HG03159 (cell line): Measurements from ENCODE around the gene EIF4G3.
"Not testable (repeated sequence)": the region's sequence is repeated elsewhere in the genome, so short reads cannot be mapped to it uniquely, and the experiment has no call there.

ENCODE experiments used
- ATAC-seq: cut with Tn5 transposase; IDR thresholded peaks from one replicate; pipeline ENCODE4 v1.9.1; 2021; ENCODE audit warnings: mild to moderate bottlenecking, moderate library complexity; ENCODE audit not compliant: unreplicated experiment

EIF4G3 gene

DNA sequence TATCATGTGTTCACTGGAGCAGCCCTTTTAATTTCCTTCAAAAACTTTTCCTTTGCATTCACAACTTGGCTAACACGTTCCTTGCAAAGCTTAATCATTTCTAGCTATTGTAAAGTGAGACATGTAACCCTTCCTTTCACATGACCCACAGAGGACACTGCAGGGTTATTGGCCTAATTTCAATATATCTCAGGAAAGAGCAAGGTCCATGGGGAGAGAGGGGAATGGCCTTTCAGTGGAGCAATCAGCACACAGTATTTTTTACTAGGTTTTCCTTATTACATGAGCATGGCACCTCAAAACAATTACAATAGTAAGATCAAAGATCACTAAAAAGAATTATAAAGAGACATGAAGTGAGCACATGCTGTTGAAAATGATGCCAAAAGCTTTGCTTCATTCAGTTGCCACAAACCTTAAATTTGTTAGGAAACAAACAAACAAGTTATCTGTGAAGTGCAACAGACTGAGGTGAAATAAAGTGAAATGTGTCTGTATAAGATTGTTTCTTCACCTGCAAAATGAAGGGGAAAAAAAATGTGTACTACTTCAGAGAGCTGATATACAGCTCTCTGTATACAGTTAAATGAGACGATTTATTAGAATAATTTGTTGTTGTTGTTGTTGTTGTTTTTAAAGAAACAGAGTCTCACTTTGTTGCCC, 61.5 kb downstream of the EIF4G3 start:
- no peak for ATAC-seq

- ATAC-seq: no peak
Observed at GRCh38 chr1:21114431-21114830, 62.3 kb downstream of the EIF4G3 start.

GRCh38 chr1:21110163-21110562, 66.5 kb downstream of the EIF4G3 start:
- ATAC-seq: no peak

- ATAC-seq: no peak
Observed at GRCh38 chr1:21106709-21107108, 70.0 kb downstream of the EIF4G3 start.

- ATAC-seq: no peak
Observed at GRCh38 chr1:21106238-21106637, 70.5 kb downstream of the EIF4G3 start.

DNA sequence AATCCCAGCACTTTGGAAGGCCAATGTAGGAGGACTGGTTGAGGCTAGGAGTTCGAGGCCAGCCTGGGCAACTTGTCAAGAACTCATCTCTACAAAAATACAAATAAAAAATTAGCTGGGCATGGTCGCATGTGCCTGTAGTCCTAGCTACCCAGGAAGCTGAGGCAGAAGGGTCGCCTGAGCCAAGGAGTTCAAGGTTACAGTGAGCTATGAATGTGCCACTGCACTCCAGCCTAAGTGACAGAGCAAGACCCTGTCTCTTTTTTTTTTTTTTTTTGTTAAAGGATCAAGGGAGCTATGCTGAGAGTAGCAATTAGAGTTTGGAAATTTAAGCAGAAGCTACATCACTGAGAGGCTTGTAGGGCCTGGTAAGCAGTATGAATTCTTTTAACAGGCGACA, 70.9 kb downstream of the EIF4G3 start:
- ATAC-seq: no peak

DNA sequence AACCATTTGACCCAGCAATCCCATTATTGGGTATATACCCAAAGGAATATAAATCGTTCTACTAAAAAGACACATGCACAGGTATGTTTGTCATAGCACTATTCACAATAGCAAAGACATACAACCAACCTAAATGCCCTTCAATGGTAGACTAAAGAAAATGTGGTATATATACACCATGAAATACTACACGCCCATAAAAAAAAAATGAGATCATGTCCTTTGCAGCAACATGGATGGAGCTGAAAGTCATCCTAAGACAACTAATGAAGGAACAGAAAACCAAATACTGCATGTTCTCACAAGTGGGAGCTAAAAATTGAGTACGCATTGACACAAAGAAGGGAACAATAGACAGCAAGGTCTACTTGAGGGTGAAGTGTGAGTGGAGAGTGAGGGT, 72.0 kb downstream of the EIF4G3 start:
- no peak for ATAC-seq

- ATAC-seq: no peak
Observed at GRCh38 chr1:21100481-21100921, 76.2 kb downstream of the EIF4G3 start.

GRCh38 chr1:21099869-21100131, 76.9 kb downstream of the EIF4G3 start:
- ATAC-seq: no peak

DNA sequence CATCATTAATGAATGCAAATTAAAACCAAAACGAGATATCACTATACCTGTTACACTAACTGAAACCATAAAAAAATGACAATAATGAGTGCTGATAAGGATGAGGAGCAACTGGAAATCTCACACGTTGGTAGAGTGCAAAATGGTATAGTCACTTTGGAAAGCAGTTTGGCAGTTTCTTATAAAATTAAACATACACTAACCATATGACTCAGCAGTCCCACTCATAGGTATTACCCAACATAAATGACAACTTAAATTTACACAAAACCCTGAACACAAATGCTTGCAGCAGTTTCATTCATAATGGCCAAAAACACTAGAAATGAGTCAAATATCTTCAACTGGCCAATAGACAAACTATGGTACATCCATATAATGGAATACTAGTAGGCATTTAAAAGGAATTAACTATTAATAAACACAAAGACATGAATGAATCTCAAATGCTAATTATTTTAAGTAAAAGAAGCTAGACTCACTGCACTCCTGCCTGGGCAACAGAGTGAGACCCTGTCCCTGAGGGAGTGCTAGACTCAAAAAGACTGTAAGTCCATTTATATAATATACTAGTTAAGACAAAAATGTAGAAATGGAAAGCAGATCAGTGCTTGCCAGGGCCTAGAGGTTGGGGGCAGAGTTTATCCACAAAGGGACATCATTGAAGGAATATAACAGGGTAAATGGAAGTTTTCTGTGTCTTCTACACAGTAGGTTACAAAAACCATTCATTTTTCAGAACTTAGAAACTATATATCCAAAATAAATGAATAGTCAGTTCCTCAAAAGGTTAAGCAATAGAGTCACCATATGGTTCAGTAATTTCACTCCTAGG, 77.4 kb downstream of the EIF4G3 start:
- ATAC-seq: no peak

- ATAC-seq: no peak
Observed at GRCh38 chr1:21098186-21098915, 78.3 kb downstream of the EIF4G3 start.

DNA sequence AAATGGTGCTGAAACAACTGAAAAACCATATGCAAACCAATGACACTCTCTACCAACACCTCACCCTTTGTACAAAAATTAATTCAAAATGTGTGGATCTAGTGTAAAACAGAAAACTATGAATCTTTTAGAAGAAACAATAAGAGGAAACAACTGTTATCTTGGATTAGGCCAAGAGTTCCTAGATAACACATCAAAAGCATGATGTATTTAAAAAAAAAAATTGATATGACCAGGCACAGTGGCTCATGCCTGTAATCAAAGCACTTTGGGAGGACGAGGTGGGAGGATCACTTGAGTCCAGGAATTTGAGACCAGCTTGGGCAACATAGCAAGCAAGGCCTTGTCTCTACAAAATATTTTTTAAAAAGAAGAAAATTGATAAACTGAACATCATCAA, 79.0 kb downstream of the EIF4G3 start:
- no peak for ATAC-seq

GRCh38 chr1:21095976-21096375, 80.7 kb downstream of the EIF4G3 start:
- ATAC-seq: no peak

DNA sequence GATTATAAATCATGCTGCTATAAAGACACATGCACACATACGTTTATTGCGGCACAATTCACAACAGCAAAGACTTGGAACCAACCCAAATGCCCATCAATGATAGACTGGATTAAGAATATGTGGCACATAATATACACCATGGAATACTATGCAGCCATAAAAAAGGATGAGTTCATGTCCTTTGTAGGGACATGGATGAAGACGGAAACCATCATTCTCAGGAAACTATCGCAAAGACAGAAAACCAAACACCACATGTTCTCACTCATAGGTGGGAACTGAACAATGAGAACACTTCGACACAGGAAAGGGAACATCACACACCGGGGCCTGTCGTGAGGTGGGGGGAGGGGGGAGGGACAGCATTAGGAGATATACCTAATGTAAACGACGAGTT, 82.4 kb downstream of the EIF4G3 start:
- ATAC-seq: not testable (repeated sequence)

DNA sequence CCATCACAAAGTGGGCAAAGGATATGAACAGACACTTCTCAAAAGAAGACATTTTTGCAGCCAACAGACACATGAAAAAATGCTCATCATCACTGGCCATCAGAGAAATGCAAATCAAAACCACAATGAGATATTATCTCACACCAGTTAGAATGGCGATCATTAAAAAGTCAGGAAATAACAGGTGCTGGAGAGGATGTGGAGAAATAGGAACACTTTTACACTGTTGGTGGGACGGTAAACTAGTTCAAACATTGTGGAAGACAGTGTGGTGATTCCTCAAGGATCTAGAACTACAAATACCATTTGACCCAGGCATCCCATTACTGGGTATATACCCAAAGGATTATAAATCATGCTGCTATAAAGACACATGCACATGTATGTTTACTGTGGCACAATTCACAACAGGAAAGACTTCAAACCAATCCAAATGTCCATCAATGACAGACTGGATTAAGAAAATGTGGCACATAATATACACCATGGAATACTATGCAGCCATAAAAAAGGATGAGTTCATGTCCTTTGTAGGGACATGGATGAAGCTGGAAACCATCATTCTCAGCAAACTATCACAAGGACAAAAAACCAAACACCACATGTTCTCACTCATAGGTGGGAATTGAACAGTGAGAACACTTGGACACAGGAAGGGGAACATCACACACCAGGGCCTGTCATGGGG, 83.3 kb downstream of the EIF4G3 start:
- ATAC-seq: not testable (repeated sequence)

- ATAC-seq: not testable (repeated sequence)
Observed at GRCh38 chr1:21092545-21092944, 84.2 kb downstream of the EIF4G3 start.

DNA sequence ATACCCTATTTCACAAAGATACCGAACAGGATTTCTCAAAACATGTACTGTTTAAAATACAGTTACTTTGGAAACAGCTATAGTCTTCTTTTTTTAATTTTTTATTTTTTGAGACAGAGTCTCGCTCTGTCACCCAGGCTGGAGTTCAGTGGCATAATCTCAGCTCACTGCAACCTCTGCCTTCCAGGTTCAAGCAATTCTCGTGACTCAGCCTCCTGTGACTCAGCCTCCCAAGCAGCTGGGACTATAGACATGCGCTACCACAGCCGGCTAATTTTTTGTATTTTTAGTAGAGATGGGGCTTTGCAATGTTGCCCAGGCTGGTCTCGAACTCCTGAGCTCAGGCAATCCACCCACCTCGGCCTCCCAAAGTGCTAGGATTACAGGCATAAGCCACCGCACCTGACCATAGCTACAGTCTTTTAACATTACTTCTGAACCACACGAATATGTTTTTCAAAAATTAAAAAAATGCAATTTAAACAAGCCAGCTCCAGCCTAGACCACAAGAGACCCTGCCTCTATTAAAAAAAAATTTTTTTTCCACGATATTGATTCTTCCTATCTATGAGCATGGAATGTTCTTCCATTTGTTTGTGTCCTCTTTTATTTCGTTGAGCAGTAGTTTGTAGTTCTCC, 85.5 kb downstream of the EIF4G3 start:
- not testable (repeated sequence) for ATAC-seq

DNA sequence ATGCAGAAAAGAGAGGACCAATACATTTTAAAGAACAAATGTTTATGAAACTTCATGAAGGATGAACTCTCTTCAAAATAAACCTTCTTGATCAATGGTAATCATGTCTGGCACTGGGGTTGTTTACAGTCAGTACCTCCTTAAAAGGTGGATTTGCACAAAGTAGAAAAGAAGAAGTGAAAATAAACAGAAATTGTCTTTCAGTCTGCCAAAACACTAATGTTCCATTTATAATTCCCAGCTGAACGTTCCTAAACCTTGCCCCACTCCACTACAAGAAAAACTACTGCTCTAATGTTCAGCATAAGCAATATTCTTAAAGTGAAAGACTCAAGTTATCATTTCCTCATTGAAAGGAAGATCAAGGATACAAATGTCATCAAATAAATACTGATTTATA, 86.2 kb downstream of the EIF4G3 start:
- ATAC-seq: no peak

GRCh38 chr1:21089731-21090130, 87.0 kb downstream of the EIF4G3 start:
- no peak for ATAC-seq

DNA sequence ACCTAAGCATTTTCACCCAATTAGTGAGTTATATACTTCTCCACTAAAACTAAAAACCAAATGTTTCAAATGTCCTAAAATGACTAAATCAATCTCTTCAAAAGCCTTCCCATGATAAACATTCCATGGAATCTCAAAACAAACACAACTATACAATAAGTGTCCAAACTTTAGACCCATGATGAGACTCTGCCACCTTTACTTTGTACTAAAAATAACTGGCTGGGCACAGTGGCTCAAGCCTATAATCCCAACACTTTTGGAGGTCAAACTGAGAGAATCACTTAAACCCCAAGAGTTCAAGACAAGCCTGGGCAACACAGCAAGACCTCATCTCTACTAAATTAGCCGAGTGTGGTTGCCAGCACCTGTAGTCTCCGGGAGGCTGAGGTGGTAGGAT, 87.4 kb downstream of the EIF4G3 start:
- no peak for ATAC-seq
